Glutamatergic neuron (in vitro differentiated cells): ENCODE measurements around the gene SPECC1. TPM values are rescaled to one million over a fixed set of nuclear protein-coding genes. Genes with fewer than 3 reads are reported as not detected.
A peak's percentile ranks its signal among the peaks of the same experiment; 100 is the strongest.
"Not testable (repeated sequence)": the region's sequence is repeated elsewhere in the genome, so short reads cannot be mapped to it uniquely, and the experiment has no call there.

Source experiments
- DNase-seq: peaks from one replicate; pipeline ENCODE4 v3.0.0; 2022
- H3K27ac Mint-ChIP-seq: one replicate; pipeline ENCODE4 v1.8.0; 2020; ENCODE audit warnings: mild to moderate bottlenecking, mixed read lengths, inconsistent platforms; ENCODE audit not compliant: unreplicated experiment
- H3K27me3 Mint-ChIP-seq: one replicate; pipeline ENCODE4 v1.8.0; 2020; ENCODE audit warnings: mild to moderate bottlenecking, moderate library complexity, mixed read lengths, inconsistent platforms; ENCODE audit not compliant: unreplicated experiment
- H3K36me3 Mint-ChIP-seq: one replicate; pipeline ENCODE4 v1.8.0; 2020; ENCODE audit warnings: mild to moderate bottlenecking, mixed read lengths, inconsistent platforms; ENCODE audit not compliant: unreplicated experiment
- H3K4me1 Mint-ChIP-seq: one replicate; pipeline ENCODE4 v1.8.0; 2020; ENCODE audit warnings: mild to moderate bottlenecking, low read depth, mixed read lengths, inconsistent platforms; ENCODE audit not compliant: unreplicated experiment
- H3K4me3 Mint-ChIP-seq: one replicate; pipeline ENCODE4 v1.8.0; 2020; ENCODE audit warnings: mild to moderate bottlenecking, mixed read lengths, inconsistent platforms; ENCODE audit not compliant: unreplicated experiment
- H3K9me3 Mint-ChIP-seq: one replicate; pipeline ENCODE4 v1.8.0; 2020; ENCODE audit warnings: mild to moderate bottlenecking, moderate library complexity, mixed read lengths, inconsistent platforms; ENCODE audit not compliant: unreplicated experiment
- total RNA-seq: library from RNA; stranded (reverse); fragmentation: NEBNext Ultra II Directional; extraction: Animal tissue kit (Norgen Biotek cat#: 25700); gene quantifications from one replicate; pipeline ENCODE4 v1.2.1, GENCODE V29; 2021; ENCODE audit not compliant: unreplicated experiment
- TF ChIP-seq, protein P1 (sequence below): fragments of 200-600 bp; sonication (generic); IDR thresholded peaks from one replicate; pipeline ENCODE4 v1.5.0; 2021; ENCODE audit not compliant: partially characterized antibody, unreplicated experiment

Gene SPECC1
- total RNA-seq, 1 donor from 2014 or later = 60.6 TPM

DNA sequence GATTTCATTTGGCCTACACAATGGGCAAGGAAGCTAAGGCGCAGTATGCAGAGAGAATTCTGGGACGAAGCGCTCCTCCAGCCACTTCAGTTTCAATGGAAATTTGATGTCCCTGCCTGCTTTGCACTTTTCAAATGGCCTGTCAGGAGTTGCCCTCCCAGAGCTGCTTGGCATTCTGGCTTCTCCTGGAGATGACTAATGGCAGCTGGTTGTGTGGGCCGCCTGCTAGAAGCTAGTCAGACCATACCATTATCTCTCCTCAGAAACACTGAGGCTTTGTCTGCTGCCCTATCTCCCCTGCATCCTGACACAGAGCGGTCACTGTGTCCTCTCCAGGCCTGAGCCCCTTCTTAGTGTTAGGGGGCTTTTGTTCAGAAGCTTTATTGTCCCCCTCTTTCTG, 180.1 kb downstream of the SPECC1 start:
- no peak for DNase-seq
- Mint-ChIP-seq H3K4me1 (peaks cover 13% of the 10 kb centered on the region), H3K4me3 (no peak overlapping the region)

DNA sequence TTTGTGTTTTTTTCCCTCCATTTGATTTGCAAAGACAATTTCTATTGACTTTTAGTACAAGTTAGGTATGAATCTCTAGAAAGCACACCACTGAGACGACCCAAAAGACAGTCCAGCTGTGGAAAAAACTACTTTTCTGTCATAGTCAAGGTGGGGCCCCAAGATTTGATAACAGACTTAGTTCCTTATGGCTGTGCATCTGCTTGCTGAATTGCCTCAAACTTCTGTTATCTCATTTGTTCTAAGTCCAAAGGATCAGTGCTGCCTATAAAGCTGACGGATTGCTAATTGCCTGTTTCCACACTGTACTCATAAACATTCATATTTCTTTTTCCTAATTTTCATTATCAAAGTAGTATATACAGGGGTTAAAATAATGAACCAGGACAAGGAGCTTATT, 180.8 kb downstream of the SPECC1 start:
- H3K27me3 Mint-ChIP-seq = no peaks in the 10 kb centered on the region
- H3K27ac Mint-ChIP-seq = no peak overlapping the region
- H3K9me3 Mint-ChIP-seq = no peaks in the 10 kb centered on the region
- H3K36me3 Mint-ChIP-seq = no peaks in the 10 kb centered on the region
- no peak overlapping the region for H3K4me3 Mint-ChIP-seq
- peaks cover 13% of the 10 kb centered on the region for H3K4me1 Mint-ChIP-seq
- TF ChIP-seq, protein P1, sequence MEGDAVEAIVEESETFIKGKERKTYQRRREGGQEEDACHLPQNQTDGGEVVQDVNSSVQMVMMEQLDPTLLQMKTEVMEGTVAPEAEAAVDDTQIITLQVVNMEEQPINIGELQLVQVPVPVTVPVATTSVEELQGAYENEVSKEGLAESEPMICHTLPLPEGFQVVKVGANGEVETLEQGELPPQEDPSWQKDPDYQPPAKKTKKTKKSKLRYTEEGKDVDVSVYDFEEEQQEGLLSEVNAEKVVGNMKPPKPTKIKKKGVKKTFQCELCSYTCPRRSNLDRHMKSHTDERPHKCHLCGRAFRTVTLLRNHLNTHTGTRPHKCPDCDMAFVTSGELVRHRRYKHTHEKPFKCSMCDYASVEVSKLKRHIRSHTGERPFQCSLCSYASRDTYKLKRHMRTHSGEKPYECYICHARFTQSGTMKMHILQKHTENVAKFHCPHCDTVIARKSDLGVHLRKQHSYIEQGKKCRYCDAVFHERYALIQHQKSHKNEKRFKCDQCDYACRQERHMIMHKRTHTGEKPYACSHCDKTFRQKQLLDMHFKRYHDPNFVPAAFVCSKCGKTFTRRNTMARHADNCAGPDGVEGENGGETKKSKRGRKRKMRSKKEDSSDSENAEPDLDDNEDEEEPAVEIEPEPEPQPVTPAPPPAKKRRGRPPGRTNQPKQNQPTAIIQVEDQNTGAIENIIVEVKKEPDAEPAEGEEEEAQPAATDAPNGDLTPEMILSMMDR = no peak
- DNase-seq = no peak

More for the DNA sequence above, 180.1 kb downstream of the SPECC1 start:
- no peaks in the 10 kb centered on the region for H3K36me3 Mint-ChIP-seq
- H3K27me3 Mint-ChIP-seq = no peaks in the 10 kb centered on the region
- H3K9me3 Mint-ChIP-seq = no peaks in the 10 kb centered on the region
- peak overlapping the region; percentile 69 for H3K27ac Mint-ChIP-seq
- TF ChIP-seq, protein P1 = no peak

DNA sequence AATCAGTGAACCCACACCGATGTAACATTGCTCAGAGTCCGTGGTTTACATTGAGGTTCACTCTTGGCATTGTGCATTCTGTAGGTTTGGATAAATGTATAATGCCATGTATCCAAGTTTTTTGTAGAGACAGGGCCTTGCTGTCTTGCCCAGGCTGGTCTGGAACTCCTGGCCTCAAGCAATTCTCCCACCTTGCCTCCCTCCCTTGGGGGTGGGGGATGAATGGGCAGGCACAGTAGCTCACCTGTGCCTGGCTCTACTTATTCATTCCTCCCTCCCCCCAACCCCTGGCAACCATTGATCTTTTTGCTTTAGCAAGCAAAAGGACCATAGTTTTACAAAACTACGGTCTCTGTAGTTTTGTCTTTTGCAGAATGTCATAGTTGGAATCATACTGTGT, 181.4 kb downstream of the SPECC1 start:
- peaks cover 9% of the 10 kb centered on the region for H3K4me1 Mint-ChIP-seq

DNA sequence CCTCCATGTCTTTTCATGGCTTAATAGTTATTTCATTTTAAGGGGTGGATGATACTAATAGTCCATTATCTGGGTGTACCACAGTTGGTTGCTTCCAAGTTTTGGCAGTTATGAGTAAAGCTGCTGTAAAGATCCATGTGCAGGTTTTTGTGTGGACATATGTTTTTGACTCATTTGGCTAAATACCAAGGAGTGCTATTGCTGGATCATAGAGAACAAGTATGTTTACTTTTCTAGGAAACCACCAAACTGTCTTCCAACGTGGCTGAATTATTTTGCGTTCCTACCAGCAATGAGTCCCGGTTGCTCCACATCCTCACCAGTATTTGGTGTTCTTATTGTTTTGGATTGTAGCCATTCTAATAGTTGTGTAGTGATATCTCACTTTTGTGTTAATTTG, 181.9 kb downstream of the SPECC1 start:
- H3K9me3 Mint-ChIP-seq = no peaks in the 10 kb centered on the region
- peaks cover 2% of the 10 kb centered on the region for H3K36me3 Mint-ChIP-seq
- DNase-seq = no peak
- H3K4me3 Mint-ChIP-seq = no peak overlapping the region
- peaks cover 9% of the 10 kb centered on the region for H3K4me1 Mint-ChIP-seq
- TF ChIP-seq, protein P1 = no peak
- no peaks in the 10 kb centered on the region for H3K27me3 Mint-ChIP-seq
- H3K27ac Mint-ChIP-seq = no peak overlapping the region

More for the DNA sequence above, 181.4 kb downstream of the SPECC1 start:
- H3K27me3 Mint-ChIP-seq = no peaks in the 10 kb centered on the region
- no peak overlapping the region for H3K27ac Mint-ChIP-seq
- no peaks in the 10 kb centered on the region for H3K9me3 Mint-ChIP-seq
- no peak for DNase-seq
- H3K4me3 Mint-ChIP-seq = no peak overlapping the region
- no peaks in the 10 kb centered on the region for H3K36me3 Mint-ChIP-seq
- TF ChIP-seq, protein P1 = no peak

DNA sequence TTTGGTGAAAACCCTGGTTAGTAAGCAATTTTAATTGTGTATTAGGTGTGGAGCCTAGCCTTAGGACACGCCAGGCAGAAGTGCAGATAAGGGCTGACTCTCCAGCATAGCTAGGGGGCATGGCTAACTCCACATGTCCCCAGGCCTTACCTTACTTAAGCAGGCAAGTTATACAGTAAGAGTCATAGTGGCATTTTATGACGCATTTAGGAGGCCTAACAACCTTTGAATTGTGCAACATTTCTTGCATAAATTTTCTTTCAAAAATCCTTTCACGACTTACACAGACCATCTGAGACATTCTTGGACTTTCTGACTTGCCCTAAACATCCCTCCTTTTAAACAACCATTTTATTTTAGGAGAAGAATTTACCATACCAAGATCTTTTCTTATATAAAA, 187.1 kb downstream of the SPECC1 start:
- H3K9me3 Mint-ChIP-seq, H3K27ac Mint-ChIP-seq, H3K4me1 Mint-ChIP-seq, H3K27me3 Mint-ChIP-seq, H3K4me3 Mint-ChIP-seq, DNase-seq: not testable (repeated sequence)
- H3K36me3 Mint-ChIP-seq = peaks cover 18% of the 10 kb centered on the region
